Measurements from ENCODE around the gene MRGPRD.
A peak's percentile ranks its signal among the peaks of the same experiment; 100 is the strongest.
"Not testable (repeated sequence)": the region's sequence is repeated elsewhere in the genome, so short reads cannot be mapped to it uniquely, and the experiment has no call there.

Gene MRGPRD

GRCh38 chr11:69005631-69006368, 25.0 kb upstream of the MRGPRD start:
- DNase-seq: no peak

GRCh38 chr11:69005183-69005630, 24.4 kb upstream of the MRGPRD start:
- DNase-seq: no peak

- no peak for DNase-seq
Measured at GRCh38 chr11:69004411-69005182, 23.8 kb upstream of the MRGPRD start.

- no peak for DNase-seq
Measured at GRCh38 chr11:69003866-69004367, 23.1 kb upstream of the MRGPRD start.

- no peak for DNase-seq
Measured at GRCh38 chr11:69003301-69003865, 22.6 kb upstream of the MRGPRD start.

GRCh38 chr11:69002570-69003231, 21.9 kb upstream of the MRGPRD start:
- no peak for DNase-seq

- no peak for DNase-seq
Measured at GRCh38 chr11:69002110-69002569, 21.4 kb upstream of the MRGPRD start.

GRCh38 chr11:69001243-69002081, 20.7 kb upstream of the MRGPRD start:
- peak; percentile 73 for DNase-seq

GRCh38 chr11:69000831-69001242, 20.1 kb upstream of the MRGPRD start:
- DNase-seq: peak; percentile 84

GRCh38 chr11:69000391-69000790, 19.6 kb upstream of the MRGPRD start:
- no peak for DNase-seq

- not testable (repeated sequence) for DNase-seq
Measured at GRCh38 chr11:68999748-69000355, 19.1 kb upstream of the MRGPRD start.

- no peak for DNase-seq
Measured at GRCh38 chr11:68999093-68999747, 18.4 kb upstream of the MRGPRD start.

- peak; percentile 77 for DNase-seq
Measured at GRCh38 chr11:68998390-68998911, 17.7 kb upstream of the MRGPRD start.

GRCh38 chr11:68997995-68998348, 17.2 kb upstream of the MRGPRD start:
- DNase-seq: peak; percentile 10

GRCh38 chr11:68997124-68997994, 16.6 kb upstream of the MRGPRD start:
- peak; percentile 11 for DNase-seq

GRCh38 chr11:68996376-68997123, 15.8 kb upstream of the MRGPRD start:
- peak; percentile 12 for DNase-seq

GRCh38 chr11:68994894-68995285, 14.1 kb upstream of the MRGPRD start:
- DNase-seq: no peak

- DNase-seq: peak; percentile 15
Measured at GRCh38 chr11:68994161-68994893, 13.5 kb upstream of the MRGPRD start.

Measured in right hindlimb (tissue), 1 donor.